Stimulated activated naive CD4-positive, alpha-beta T cell treated with Interleukin-2 at 50 U/mL for 16 hours (primary cell): Measurements from ENCODE around the gene NPAS2.

Experiments used
- DNase-seq: peaks from one replicate; lab custom pipeline; 2025; lab: John Stamatoyannopoulos, UW

NPAS2 gene

GRCh38 chr2:100855084-100855483 is 35.1 kb downstream of the NPAS2 start:
- DNase-seq = no peak

DNA sequence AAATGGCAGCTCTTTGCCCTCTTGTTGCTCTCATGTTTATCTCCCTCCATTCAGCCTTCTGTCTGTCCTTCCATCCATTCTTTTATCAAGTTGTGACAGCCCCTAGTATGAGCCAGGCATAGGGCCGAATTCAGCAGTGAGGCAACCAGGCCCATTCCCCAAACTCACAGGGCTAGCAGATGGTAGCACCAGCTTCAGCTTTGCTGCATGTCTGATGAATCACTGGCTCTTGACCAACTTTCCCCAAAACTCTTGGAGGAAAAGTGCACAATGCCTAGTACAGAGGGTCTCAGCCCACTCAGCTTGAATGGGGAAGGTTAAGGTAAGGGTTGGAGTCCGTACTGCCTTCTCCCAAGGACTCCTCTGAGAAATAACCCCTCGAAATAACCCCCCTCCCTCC is 35.7 kb downstream of the NPAS2 start:
- DNase-seq = no peak

DNA sequence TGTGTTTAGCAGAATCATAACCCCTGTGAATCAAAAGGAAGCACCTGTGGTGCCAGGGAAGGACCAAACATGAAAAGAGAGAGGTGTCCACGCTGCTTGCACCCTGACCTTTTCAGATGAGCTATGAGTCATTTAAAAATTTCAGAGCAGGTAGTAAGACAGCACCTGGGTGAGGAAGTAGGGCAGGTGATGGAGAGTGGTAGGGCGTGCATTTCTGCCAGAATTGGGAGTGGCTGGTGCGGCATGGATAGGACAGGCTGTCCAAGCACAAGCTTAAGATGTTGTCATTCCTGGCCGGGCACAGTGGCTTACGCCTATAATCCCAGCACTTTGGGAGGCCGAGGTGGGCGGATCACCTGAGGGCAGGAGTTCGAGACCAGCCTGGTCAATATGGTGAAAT is 36.8 kb downstream of the NPAS2 start:
- no peak for DNase-seq

DNA sequence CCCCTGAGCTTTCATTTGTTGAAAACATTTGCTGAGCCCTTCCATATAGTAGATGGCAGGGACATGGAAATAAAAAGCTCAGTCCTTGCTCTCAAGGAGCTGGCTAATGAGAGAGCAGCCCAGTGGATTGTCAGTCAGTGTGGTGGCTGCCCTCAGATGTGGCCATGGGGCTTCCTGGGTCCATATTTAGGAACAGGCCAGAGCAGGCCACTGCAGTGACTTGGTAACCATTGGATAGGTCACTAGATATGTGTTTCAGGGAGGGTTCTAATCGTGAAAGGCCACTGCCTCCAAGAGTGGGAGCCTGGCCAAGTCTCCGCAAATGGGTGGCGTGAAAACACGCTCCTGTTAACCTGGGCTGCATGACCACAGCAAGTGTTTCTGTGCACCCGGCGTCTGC is 37.4 kb downstream of the NPAS2 start:
- no peak for DNase-seq

- DNase-seq = no peak
Observed at GRCh38 chr2:100857915-100858314, 38.0 kb downstream of the NPAS2 start.

- no peak for DNase-seq
Observed at GRCh38 chr2:100859902-100860301, 40.0 kb downstream of the NPAS2 start.

- no peak for DNase-seq
Observed at GRCh38 chr2:100861340-100861739, 41.4 kb downstream of the NPAS2 start.

DNA sequence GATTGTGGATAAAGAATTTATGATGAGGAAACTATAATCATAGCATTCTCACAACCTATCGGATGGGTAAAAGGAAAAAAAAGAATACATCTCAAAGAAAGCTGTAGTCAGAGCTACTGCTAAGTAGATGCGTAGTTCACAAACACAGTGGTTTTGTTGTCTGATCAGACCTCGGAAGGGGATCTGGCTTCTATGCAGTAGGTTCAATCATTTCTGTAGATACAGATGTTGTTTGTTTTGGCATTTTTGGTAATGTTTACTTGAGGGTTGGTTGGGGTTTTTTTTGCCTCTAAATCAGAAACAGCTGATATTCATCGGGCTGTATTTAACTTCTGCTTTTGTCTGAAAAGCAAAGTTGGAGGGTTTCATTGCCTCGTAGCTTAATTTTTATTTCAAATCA is 42.1 kb downstream of the NPAS2 start:
- no peak for DNase-seq

- DNase-seq = no peak
Observed at GRCh38 chr2:100865816-100866460, 46.0 kb downstream of the NPAS2 start.

DNA sequence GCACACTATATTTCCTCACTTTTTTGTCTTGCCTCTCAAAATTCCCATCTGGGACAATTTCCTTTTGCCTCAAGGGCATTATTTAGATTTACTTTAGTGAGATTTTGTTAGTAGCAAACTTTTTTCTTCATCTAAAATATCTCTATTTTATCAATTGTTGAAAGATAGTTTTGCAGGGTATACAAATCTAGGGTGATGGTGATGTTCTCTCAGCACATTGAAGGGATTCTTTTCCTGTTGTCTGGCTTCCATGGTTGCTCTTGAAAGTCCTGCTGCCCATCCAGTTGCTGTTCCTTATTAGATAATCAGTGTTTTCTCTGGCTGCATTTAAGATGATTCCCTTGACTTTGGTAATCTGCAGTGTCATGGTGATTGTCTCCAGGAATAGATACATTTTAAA is 48.1 kb downstream of the NPAS2 start:
- no peak for DNase-seq

DNA sequence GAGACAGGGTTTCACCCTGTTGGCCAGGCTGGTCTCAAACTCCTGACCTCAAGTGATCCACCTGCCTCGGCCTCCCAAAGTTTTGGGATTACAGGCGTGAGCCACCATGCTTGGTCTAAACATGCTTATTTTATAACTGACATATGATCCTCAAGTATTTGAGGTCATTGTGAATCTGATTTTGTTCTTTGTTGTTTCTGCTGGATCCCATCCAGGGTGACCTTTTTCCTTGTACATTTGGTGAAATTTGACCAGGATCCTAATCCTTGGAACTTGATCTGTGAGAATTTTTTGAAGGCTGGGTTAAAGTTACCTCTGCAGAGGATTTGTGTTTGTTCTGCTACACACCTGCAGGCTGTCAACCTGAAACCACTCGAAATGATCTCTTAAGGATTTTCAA is 49.2 kb downstream of the NPAS2 start:
- DNase-seq = no peak

- no peak for DNase-seq
Observed at GRCh38 chr2:100870652-100871531, 51.0 kb downstream of the NPAS2 start.

- no peak for DNase-seq
Observed at GRCh38 chr2:100875516-100876230, 55.7 kb downstream of the NPAS2 start.

DNA sequence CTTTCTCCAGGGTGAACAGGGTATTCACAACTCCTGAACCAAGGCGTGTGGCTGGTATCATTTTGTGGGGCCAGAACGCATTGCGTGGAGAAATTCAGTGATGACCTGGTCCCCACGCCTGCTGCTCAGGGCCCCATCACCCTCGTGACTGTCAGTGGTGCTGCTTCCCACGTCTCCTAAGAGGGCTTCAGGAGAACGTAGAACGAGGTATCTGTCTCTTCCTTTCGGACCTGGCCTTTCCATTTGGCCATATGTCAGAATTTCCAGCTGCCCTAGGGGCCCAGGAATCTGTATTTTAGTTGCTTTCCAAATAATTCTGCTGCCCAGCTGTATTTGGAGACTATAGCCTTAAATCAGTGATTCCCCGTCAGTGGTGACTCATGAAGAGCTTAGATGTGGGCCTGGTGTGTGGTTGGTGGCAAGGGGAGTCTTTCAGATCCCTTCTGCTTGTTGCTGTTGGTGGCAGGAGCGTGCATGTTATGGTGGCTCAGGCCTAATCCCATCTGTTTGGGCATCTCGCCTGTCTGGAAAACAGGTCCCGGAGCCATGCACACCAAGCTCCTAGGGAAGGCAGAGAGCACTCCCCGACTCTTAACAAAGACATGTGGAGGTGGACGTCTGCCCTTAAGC is 56.4 kb downstream of the NPAS2 start:
- DNase-seq = no peak

- DNase-seq = no peak
Observed at GRCh38 chr2:100877555-100877954, 57.6 kb downstream of the NPAS2 start.

DNA sequence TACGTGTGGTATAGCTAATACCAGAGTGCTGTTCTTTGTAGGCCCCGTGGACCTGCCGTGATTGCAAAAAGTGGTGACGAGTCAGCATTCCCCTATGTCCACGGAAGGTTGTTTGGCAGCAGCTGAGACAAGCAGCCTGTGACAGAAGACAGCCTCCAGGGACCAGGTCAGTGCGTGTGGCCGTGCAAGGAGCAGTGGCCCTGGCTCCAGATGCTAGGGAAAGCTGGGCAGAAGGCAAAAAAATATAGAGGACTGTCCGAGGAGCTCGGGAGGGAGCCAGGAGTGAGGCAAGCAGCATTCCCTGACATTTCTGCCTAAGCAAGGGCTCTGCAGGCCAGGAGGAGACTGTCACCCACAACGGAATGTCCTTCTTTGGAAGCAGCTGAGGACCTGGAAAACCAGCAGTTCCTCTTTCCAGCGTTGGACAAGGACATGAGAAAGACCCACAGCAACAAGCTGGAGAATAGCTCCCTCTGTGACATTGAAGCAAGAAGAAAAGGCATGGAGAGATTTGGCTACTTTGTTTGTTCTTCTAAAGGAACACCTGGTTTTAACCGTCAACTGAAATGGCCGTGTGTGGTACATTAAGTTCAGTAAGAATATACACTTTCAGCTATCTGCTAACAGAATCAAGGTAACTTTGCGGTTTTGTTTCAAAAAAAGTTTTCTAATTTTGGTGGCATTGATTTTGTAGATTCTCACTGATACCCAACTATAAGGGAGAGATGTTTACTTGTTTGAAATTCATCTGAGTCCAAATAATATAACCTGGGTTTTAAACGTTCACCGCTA is 58.3 kb downstream of the NPAS2 start:
- DNase-seq = no peak

- DNase-seq = no peak
Observed at GRCh38 chr2:100879296-100879695, 59.4 kb downstream of the NPAS2 start.

GRCh38 chr2:100880036-100880435 is 60.1 kb downstream of the NPAS2 start:
- DNase-seq = no peak

GRCh38 chr2:100880730-100881129 is 60.8 kb downstream of the NPAS2 start:
- no peak for DNase-seq

- DNase-seq = no peak
Observed at GRCh38 chr2:100882645-100883613, 63.0 kb downstream of the NPAS2 start.
